Epithelial cell of prostate (primary cell): ENCODE results near the gene CNTNAP1.
"Not testable (repeated sequence)": the region's sequence is repeated elsewhere in the genome, so short reads cannot be mapped to it uniquely, and the experiment has no call there.

ENCODE experiments used
- DNase-seq: peaks from one replicate; pipeline ENCODE4 v3.0.0-alpha.2; 2011; ENCODE audit warnings: low read depth, low spot score
- H3K27ac ChIP-seq: fragments of 450-650 bp; 2 replicates; pipeline ENCODE4 v1.5.1; 2017; ENCODE audit warnings: mild to moderate bottlenecking

The CNTNAP1 gene

DNA sequence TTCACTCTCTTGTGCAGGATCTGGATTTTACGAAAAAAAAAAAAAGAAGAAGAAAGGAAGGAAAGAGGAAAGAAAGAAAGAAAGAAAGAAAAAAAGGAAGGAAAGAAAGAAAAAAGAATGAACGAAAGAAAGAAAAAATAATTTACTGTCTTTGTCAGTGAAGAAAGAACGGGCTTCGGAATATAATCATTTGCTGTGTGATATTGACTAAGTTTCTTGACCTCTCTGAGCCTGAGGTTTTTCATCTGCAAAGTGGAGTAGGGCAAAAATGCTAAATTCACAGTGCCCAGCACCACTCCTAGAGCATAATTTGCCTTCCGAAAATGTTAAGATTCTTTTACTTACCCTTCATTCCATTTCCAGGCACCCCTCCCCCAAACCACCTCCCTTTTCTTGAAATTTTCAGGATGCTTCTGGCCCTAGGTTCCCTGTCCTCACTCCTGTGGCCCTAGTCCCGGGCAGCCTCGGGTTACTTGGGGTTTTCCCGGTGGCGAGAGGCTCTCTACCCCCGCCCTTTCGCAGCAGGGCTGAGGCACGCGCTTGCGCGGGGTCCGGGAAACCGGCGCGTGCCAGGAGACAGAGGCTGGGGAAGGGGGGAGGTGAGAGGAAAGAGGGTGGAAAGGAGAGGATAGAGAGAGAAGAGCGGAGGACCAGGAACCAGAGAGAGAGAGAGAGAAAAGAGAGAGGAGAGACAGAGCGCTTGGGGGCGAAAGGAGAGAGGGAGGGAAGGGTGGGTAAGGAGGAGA is at the start of gene CNTNAP1:
Gene CNTNAP1, plus strand, starts transcription at position 556 of the 746 bp plus-strand sequence. CDS start 299 bp downstream, outside the sequence.
- peak within 1 kb of the TSS; percentile 12 for H3K27ac ChIP-seq
- DNase-seq: no peak

- peak overlapping the region; percentile 38 for H3K27ac ChIP-seq
- DNase-seq: peak; percentile 31
Observed at GRCh38 chr17:42632949-42633444, 49.3 kb upstream of the CNTNAP1 start.

- no peak overlapping the region for H3K27ac ChIP-seq
- no peak for DNase-seq
Observed at GRCh38 chr17:42639525-42640113, 42.7 kb upstream of the CNTNAP1 start.

DNA sequence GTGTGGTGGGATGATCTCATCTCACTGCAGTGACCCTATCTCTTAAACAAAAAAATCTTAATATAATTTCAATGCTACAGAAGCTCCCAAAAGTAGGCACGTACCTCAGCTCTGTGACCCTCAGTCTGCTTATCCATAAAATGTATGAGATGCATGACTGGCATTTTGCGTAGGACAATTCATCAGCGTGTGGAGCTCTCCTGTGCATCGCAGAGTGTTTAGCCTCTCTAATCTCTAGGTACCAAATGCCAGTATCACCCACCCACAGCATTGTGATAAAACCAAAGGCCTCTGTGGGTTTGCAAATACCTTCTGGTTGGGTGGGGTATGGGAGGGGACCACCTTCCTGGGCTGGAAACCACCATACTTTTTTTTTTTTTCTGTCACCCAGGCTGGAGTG is 42.2 kb upstream of the CNTNAP1 start:
- no peak for DNase-seq
- H3K27ac ChIP-seq: no peak overlapping the region

DNA sequence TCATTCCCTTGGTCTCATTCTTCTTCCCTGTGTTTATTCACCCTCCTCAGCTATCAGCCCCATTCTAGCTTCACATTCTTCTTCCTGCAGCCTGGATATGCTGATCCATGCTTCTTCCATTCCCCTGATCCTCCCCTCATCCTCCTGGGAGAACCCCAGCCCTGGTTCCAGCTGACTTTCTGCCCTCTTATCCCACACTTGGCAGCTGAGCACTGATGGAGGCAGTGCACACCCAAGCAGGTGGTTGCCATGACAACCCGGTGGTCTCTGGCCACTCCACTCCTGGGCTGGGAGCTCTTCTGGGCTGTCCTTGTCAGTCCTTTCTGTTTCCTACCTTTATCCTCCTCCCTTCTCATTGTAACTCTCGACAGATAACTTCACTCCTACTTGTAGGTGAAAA is 40.0 kb upstream of the CNTNAP1 start:
- no peak for DNase-seq

GRCh38 chr17:42647778-42648177 is 34.6 kb upstream of the CNTNAP1 start:
- no peak for DNase-seq
- no peak overlapping the region for H3K27ac ChIP-seq

More for the DNA sequence above, 40.0 kb upstream of the CNTNAP1 start:
- H3K27ac ChIP-seq: no peak overlapping the region

DNA sequence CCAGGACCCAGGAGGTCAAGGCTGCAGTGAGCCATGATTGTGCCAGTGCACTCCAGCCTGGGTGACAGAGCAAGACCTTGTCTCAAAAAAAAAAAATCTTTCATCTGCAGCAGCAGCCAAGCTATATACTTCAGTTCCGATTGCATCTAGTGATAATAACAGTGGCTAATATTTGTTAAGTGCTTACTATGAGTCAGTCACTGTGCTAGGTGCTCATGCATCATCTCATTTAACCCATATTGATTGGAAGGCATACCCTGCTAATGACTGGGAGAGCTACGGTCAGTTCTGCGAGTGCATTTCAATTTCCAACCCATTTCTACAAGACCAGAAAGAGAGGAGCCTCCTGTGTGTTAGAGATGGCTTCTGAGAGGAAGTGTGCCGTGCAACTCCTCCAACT is 30.9 kb upstream of the CNTNAP1 start:
- DNase-seq: no peak
- no peak overlapping the region for H3K27ac ChIP-seq

GRCh38 chr17:42653179-42654124 is 28.9 kb upstream of the CNTNAP1 start:
- no peak for DNase-seq

GRCh38 chr17:42655528-42655927 is 26.8 kb upstream of the CNTNAP1 start:
- H3K27ac ChIP-seq: peak overlapping the region; percentile 53
- no peak for DNase-seq

More at GRCh38 chr17:42653179-42654124, 28.9 kb upstream of the CNTNAP1 start:
- H3K27ac ChIP-seq: no peak overlapping the region

DNA sequence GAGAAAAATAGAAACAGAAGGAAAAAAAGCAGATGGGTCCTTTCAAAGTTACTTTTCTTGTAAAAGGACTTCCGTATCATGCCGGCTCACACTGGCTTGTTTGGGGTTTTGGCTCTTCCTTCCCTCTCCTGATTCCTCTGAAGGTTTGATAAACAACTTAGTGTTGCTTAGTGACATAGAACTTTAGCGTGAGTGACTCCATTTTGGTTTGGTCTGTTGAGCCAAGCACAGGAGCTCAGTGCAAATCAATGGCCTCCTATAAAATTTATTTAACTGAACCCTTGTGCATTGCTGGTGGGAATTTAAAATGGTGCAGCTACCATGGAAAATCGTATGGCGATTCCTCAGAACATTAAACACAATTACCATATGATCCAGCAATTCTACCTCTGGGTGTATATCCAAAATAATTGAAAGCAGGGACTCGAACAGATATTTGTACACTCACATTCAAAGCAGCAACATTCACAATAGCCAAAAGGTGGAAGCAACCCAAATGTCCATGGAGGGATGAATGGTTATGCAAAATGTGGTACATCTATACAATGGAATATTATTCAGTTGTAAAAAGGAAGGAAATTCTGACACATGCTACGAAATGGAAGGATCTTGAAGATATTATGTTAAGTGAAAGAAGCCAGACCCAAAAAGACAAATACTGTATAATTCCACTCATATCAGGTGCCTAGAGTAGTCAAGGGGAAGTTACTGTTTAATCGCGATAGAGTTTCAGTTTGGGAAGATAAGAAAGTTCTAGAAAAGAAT is 24.3 kb upstream of the CNTNAP1 start:
- no peak for DNase-seq
- H3K27ac ChIP-seq: no peak overlapping the region

GRCh38 chr17:42659079-42659931 is 23.0 kb upstream of the CNTNAP1 start, which contains the start of gene TUBG2:
Gene TUBG2, plus strand, starts transcription at chr17:42659284. Its CDS starts 220 bp downstream, at chr17:42659504.
- peak within 1 kb of the TSS; percentile 49 for H3K27ac ChIP-seq

DNA sequence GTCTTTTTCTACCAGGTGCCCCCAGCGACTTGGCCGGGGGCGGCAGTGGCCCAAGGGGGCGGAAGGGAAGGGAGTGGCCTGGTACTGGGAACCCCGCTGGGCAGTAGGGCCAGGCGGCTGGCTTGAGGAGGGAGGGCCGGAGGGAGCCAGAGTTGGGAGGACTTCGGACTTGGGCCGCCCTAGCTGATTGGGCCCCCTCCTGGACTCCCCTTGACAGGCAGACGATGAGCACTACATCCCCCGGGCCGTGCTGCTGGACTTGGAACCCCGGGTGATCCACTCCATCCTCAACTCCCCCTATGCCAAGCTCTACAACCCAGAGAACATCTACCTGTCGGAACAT is 22.4 kb upstream of the CNTNAP1 start:
- H3K27ac ChIP-seq: peak overlapping the region; percentile 49
- DNase-seq: not testable (repeated sequence)

More at GRCh38 chr17:42659079-42659931, 23.0 kb upstream of the CNTNAP1 start, which contains the start of gene TUBG2:
- no peak for DNase-seq

DNA sequence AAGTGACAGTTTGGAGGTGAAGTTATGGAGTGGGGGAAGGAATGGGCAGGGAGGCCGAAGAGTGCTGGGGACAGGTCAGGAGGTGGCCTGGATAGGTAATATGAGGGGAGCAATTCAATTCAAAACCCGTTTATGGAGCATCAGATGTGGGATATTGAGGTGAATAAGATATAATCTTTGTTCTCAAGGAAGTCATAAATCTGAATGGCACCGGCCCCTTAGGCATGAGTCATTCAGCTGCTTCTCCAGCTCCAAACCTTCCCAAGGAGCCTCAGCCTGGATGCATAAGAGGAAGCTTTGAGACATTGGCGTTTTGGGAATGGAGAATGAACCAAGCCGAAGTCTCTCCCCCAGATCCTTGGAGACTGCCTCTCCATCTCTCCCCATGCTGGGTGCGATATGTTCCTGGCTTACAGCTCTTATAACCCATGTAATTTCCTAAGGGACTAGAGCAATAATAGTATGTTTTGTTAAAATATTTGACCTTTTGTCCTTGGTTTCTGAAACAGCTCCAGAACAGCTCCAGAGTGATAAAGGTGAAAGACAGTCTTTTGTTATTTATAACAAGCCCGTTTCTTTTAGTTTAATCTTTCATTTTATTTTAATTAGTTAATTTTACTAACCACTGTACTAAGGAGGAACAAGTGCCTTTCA is 21.5 kb upstream of the CNTNAP1 start:
- H3K27ac ChIP-seq: peak overlapping the region; percentile 34
- DNase-seq: no peak

DNA sequence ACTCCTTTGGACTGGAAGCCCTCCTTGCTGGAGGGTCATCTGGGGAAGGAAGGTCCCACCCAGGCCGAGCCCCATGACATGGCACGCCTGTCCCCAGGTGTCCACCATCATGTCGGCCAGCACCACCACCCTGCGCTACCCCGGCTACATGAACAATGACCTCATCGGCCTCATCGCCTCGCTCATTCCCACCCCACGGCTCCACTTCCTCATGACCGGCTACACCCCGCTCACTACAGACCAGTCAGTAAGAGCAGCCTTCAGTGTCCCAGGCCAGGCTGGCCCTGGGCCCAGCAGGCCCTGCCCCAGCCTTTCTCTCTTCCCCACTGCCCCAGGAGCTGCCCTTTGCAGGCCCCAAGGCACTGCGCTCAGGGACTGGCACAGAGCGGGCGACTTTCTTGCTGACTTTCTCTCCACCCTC is 16.7 kb upstream of the CNTNAP1 start:
- H3K27ac ChIP-seq: no peak overlapping the region
- no peak for DNase-seq

GRCh38 chr17:42666126-42666525 is 16.2 kb upstream of the CNTNAP1 start:
- H3K27ac ChIP-seq: not testable (repeated sequence)

GRCh38 chr17:42667088-42667951 is 15.0 kb upstream of the CNTNAP1 start:
- H3K27ac ChIP-seq: peak overlapping the region; percentile 65
- DNase-seq: peak; percentile 78

More at GRCh38 chr17:42666126-42666525, 16.2 kb upstream of the CNTNAP1 start:
- not testable (repeated sequence) for DNase-seq

GRCh38 chr17:42669705-42669976 is 12.7 kb upstream of the CNTNAP1 start:
- no peak for DNase-seq
- H3K27ac ChIP-seq: no peak overlapping the region
